BLaER1 (cell line): Measurements from ENCODE around the gene TIAM2.

Experiments
- H3K27ac ChIP-seq: shearing (Covaris generic); formaldehyde crosslinking; 2 replicates; pipeline ENCODE4 v1.8.1; 2022
- H3K27me3 ChIP-seq: shearing (Covaris generic); formaldehyde crosslinking; 2 replicates; pipeline ENCODE4 v1.8.1; 2022
- H3K36me3 ChIP-seq: shearing (Covaris generic); formaldehyde crosslinking; 2 replicates; pipeline ENCODE4 v1.8.1; 2022
- H3K4me1 ChIP-seq: shearing (Covaris generic); formaldehyde crosslinking; 2 replicates; pipeline ENCODE4 v1.8.1; 2022
- H3K4me2 ChIP-seq: shearing (Covaris generic); formaldehyde crosslinking; 2 replicates; pipeline ENCODE4 v1.8.1; 2022
- H3K4me3 ChIP-seq: shearing (Covaris generic); formaldehyde crosslinking; 2 replicates; pipeline ENCODE4 v1.8.1; 2022
- H3K9ac ChIP-seq: shearing (Covaris generic); formaldehyde crosslinking; 2 replicates; pipeline ENCODE4 v1.8.1; 2022
- H3K9me3 ChIP-seq: shearing (Covaris generic); formaldehyde crosslinking; 2 replicates; pipeline ENCODE4 v1.8.1; 2022
- H4K20me1 ChIP-seq: shearing (Covaris generic); formaldehyde crosslinking; 2 replicates; pipeline ENCODE4 v1.8.1; 2022
- Cebpa-rat ChIP-seq: shearing (Covaris generic); IDR thresholded peaks from 2 replicates; pipeline ENCODE4 v1.8.1; 2022

TIAM2 gene

DNA sequence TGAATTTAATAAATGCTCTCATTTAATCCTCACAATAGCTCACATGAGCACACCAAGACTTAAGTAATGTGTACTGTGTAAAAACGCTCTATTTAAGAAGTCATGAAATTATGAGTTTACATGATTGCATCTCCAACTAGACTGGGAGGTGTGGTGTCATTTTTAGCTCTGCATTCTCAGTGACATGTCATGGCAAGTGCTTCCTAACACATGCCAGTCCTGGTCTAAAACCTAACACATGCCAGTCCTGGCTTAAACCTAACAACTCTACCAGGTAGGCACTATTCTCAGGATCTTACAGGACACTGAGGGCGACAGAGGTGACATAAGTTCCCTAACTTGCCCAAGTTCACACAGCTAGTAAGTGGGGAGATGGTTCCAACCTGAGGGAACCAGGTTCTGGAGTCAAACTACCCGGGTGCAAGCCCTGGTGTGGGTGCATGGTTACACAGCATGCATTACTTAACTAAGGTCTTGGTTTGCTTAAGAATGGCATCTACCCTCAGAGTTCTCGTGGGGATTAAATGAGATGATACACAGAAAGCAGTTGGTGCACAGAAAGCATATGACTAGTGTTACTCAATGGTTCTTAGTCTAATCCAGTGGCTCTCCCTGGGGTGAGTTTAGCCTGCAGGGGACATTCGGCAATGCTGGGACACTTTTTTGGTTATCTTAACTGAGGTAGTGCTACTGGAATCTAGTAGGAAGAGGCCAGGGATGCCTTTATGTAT, 283.4 kb downstream of the TIAM2 start:
- Histone ChIP-seq H3K4me3 (no peak overlapping the region), H3K36me3 (peaks cover 65% of the 10 kb centered on the region), H3K4me2 (no peak overlapping the region), H3K9me3 (no peaks in the 10 kb centered on the region), H3K27ac (no peak overlapping the region), H4K20me1 (no peaks in the 10 kb centered on the region), H3K4me1 (peaks cover 7% of the 10 kb centered on the region), H3K9ac (no peak overlapping the region), H3K27me3 (no peaks in the 10 kb centered on the region)
- TF ChIP-seq Cebpa-rat = no peak

DNA sequence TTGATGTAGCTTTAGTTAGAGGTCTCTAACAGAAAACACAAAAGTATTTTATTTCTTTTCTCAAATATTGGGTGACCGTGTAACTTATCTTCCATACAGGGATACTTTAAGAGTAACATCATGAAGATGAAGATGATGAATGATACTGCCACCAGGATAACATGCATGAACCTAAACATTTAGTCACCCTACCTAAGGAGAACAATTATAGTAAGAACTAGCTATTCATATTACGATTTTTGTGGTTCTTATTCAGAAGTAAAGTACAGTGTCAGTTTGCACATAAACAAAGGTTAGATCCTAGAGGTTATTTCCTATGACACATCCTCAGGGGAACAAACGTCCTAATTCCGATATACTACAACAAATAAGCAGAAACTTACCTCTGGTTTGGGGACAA, 289.7 kb downstream of the TIAM2 start:
- no peaks in the 10 kb centered on the region; the same call in 1 of the 2 replicates for H4K20me1 ChIP-seq
- 0 out of 2 replicates have a peak overlapping the region, but pooled peaks have one; percentile 17 for H3K4me2 ChIP-seq
- peaks cover 7% of the 10 kb centered on the region for H3K4me1 ChIP-seq
- H3K4me3 ChIP-seq = no peak overlapping the region
- H3K27me3 ChIP-seq = no peaks in the 10 kb centered on the region
- no peak overlapping the region for H3K27ac ChIP-seq
- peaks cover 67% of the 10 kb centered on the region for H3K36me3 ChIP-seq
- TF ChIP-seq Cebpa-rat = no peak
- H3K9me3 ChIP-seq = no peaks in the 10 kb centered on the region
- H3K9ac ChIP-seq = no peak overlapping the region

DNA sequence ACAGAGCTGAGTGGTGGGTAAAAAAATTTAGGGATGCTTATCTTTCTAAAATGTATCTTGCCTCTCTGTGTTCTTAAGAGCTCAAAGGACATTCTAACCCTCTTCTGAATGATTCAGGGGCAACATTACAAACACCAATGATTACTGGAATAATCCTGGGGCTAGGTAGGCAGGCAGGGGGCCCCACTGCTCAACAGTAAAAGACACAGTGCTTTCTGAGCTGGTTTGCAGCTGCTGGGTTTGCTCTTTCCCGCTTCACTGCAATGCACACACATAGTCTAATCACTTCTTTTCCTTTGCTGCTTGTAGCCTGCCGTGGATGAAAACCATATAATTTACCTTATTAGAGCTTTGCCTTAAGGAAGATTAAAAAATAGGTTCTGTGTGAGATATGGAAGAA, 292.6 kb downstream of the TIAM2 start:
- Histone ChIP-seq H3K9me3 (no peaks in the 10 kb centered on the region), H3K4me3 (no peak overlapping the region), H3K27me3 (no peaks in the 10 kb centered on the region), H3K36me3 (peaks cover 68% of the 10 kb centered on the region), H3K27ac (no peak overlapping the region), H3K4me2 (no peak overlapping the region), H3K4me1 (peaks cover 7% of the 10 kb centered on the region), H4K20me1 (no peaks in the 10 kb centered on the region; the same call in 1 of the 2 replicates), H3K9ac (no peak overlapping the region)
- no peak for TF ChIP-seq Cebpa-rat

DNA sequence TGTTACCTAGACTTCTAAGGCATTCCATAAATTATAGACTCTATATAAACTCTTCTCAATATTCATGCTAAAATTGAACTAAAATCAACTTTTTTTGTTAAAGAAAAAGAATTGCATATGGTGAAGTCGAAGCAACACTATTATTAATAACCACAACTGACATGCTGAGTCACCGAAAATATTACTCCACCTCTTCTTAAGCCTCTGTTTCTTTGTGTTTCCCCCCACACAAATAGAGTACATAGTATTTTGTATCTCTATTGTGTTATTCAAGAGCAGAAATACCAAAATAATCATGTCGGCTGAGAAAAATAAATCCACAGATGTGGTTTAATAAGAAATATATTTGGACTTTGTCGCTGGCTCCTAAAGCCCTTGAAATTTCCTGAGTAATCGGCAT, 295.4 kb downstream of the TIAM2 start:
- H3K9me3 ChIP-seq = no peaks in the 10 kb centered on the region
- H3K4me2 ChIP-seq = no peak overlapping the region
- H3K27ac ChIP-seq = no peak overlapping the region
- no peak for TF ChIP-seq Cebpa-rat
- peaks cover 60% of the 10 kb centered on the region for H3K36me3 ChIP-seq
- H3K4me3 ChIP-seq = no peak overlapping the region
- no peaks in the 10 kb centered on the region for H3K27me3 ChIP-seq
- no peaks in the 10 kb centered on the region; the same call in 1 of the 2 replicates for H4K20me1 ChIP-seq
- no peak overlapping the region for H3K9ac ChIP-seq
- H3K4me1 ChIP-seq = peaks cover under 1% of the 10 kb centered on the region; the same call in 1 of the 2 replicates

DNA sequence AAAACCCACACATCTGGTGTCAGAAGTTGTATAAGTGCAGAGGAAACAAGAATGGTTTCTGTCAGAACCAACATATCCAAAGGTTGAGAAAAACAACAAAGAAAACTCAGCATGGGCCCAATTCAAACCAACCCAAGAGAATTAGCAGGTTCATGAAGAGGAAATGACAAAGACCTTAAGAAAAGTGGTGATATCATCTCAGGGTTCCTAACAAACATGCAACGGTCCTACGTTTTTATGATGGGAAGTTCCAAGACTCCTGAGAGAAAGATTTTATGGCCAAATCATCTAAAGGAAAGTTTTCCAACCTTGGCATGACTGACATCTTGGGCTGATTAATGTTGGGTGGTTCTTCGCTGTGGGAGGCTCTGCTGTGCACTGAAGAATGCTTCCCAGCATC, 296.2 kb downstream of the TIAM2 start:
- H4K20me1 ChIP-seq = no peaks in the 10 kb centered on the region; the same call in 1 of the 2 replicates
- TF ChIP-seq Cebpa-rat = no peak
- H3K4me1 ChIP-seq = no peaks in the 10 kb centered on the region
- H3K9me3 ChIP-seq = no peaks in the 10 kb centered on the region
- H3K27ac ChIP-seq = no peak overlapping the region
- no peaks in the 10 kb centered on the region for H3K27me3 ChIP-seq
- H3K9ac ChIP-seq = no peak overlapping the region
- peaks cover 68% of the 10 kb centered on the region for H3K36me3 ChIP-seq
- H3K4me3 ChIP-seq = no peak overlapping the region
- H3K4me2 ChIP-seq = no peak overlapping the region

- H3K4me3 ChIP-seq = no peak overlapping the region
- peaks cover 81% of the 10 kb centered on the region for H3K36me3 ChIP-seq
- no peaks in the 10 kb centered on the region; the same call in 1 of the 2 replicates for H4K20me1 ChIP-seq
- no peaks in the 10 kb centered on the region for H3K9me3 ChIP-seq
- no peak for TF ChIP-seq Cebpa-rat
- no peak overlapping the region for H3K9ac ChIP-seq
- no peak overlapping the region for H3K27ac ChIP-seq
- H3K27me3 ChIP-seq = no peaks in the 10 kb centered on the region
- H3K4me1 ChIP-seq = no peaks in the 10 kb centered on the region
- no peak overlapping the region for H3K4me2 ChIP-seq
Observed at GRCh38 chr6:155292711-155293110, 297.6 kb downstream of the TIAM2 start.

DNA sequence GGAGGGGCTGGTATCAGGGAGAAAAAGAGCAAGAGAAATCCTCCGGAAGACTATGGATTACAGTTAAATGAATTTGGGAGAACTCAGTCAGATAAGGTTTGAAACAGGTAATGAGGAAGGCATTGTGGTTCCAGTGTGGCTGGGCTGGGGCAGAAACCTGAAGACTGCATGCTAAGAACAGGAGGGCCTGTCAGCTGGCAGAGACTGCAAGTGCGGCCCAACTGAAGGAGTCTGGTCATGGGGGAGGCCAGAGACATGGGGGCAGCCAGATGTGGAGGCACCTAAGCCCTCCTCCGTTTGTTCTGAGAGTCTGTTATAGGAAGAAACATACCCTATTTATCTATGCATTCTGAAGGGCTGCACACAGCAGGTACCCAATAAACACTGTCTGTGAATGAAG, 302.6 kb downstream of the TIAM2 start:
- peaks cover 59% of the 10 kb centered on the region for H3K36me3 ChIP-seq
- no peak overlapping the region for H3K4me2 ChIP-seq
- H4K20me1 ChIP-seq = no peaks in the 10 kb centered on the region
- no peak overlapping the region for H3K4me3 ChIP-seq
- no peaks in the 10 kb centered on the region for H3K4me1 ChIP-seq
- H3K9me3 ChIP-seq = no peaks in the 10 kb centered on the region
- H3K27ac ChIP-seq = no peak overlapping the region
- no peaks in the 10 kb centered on the region for H3K27me3 ChIP-seq
- TF ChIP-seq Cebpa-rat = no peak
- H3K9ac ChIP-seq = no peak overlapping the region

GRCh38 chr6:155301867-155302266, 306.8 kb downstream of the TIAM2 start:
- Histone ChIP-seq H3K36me3 (peaks cover 55% of the 10 kb centered on the region), H3K27me3 (no peaks in the 10 kb centered on the region), H3K9me3 (no peaks in the 10 kb centered on the region), H3K4me1 (no peaks in the 10 kb centered on the region), H3K9ac (no peak overlapping the region), H3K4me3 (no peak overlapping the region), H3K27ac (no peak overlapping the region), H3K4me2 (no peak overlapping the region), H4K20me1 (no peaks in the 10 kb centered on the region)
- no peak for TF ChIP-seq Cebpa-rat

DNA sequence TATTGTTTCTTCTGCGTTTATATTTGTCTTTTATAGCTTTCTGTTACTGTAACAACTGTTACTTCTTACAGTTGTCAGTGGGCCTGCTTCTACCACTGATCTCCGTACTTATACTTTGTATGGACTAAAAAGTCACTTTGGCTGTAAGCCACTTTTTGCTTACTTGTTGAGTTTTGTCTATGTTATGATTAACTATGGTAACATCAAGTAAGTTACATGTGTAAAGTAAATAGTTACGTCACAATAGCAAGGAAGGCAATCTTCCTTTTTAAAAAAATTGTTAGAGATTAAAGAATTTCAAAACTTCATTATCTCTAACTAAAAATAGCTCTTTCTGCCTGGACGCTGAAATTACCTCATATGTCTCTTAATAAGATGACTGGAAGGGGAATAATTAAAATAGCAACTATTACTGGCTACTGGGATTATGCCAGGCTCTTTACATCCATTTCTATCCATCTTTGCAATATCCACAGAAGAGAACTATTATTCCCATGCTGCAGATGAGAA, 308.3 kb downstream of the TIAM2 start:
- no peak for TF ChIP-seq Cebpa-rat
- H3K9me3 ChIP-seq = no peaks in the 10 kb centered on the region
- no peak overlapping the region for H3K4me2 ChIP-seq
- no peak overlapping the region for H3K4me3 ChIP-seq
- peaks cover 60% of the 10 kb centered on the region for H3K36me3 ChIP-seq
- no peak overlapping the region for H3K27ac ChIP-seq
- no peaks in the 10 kb centered on the region for H3K27me3 ChIP-seq
- no peaks in the 10 kb centered on the region for H3K4me1 ChIP-seq
- H3K9ac ChIP-seq = no peak overlapping the region
- H4K20me1 ChIP-seq = no peaks in the 10 kb centered on the region

DNA sequence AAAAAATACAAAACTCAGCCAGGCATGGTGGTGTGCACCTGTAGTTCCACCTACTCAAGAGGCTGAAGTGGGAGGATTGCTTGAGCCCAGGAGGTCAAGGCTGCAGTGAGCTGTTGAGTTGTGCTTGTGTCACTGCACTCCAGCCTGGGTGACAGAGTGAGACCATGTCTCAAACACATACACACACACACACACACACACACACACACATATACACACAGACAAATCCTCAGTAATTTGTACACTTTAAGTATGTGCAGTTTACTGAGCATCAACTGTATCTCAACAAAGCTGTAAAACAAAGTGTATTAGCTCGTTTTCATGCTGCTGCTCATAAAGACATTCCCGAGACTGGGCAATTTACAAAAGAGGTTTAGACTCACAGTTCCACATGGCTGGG, 311.8 kb downstream of the TIAM2 start:
- peaks cover 72% of the 10 kb centered on the region for H3K36me3 ChIP-seq
- no peak for TF ChIP-seq Cebpa-rat
- H3K4me1 ChIP-seq = no peaks in the 10 kb centered on the region
- no peak overlapping the region for H3K4me2 ChIP-seq
- no peaks in the 10 kb centered on the region for H4K20me1 ChIP-seq
- no peak overlapping the region for H3K27ac ChIP-seq
- H3K9me3 ChIP-seq = no peaks in the 10 kb centered on the region
- no peak overlapping the region for H3K9ac ChIP-seq
- H3K27me3 ChIP-seq = no peaks in the 10 kb centered on the region
- H3K4me3 ChIP-seq = no peak overlapping the region
